Measurements from ENCODE around the gene SLC12A2. TPM values are rescaled to one million over a fixed set of nuclear protein-coding genes. Genes with fewer than 3 reads are reported as not detected.

The SLC12A2 gene
- total and polyA plus RNA-seq, 2 experiments from 2014 or later = 8.1 to 21.3 TPM

GRCh38 chr5:128213340-128213739 is 129.8 kb downstream of the SLC12A2 start:
- Histone ChIP-seq H3K79me2 (replicated peaks; ENCODE audit: insufficient read depth) (no peaks in the 10 kb centered on the region), H3K9me2 (ENCODE audit: insufficient read depth) (0 out of 2 replicates have a peak, but pooled peaks cover 3% of the 10 kb centered on the region), H3F3A (replicated peaks; ENCODE audit: low read depth) (no peaks in the 10 kb centered on the region), H3K27ac (ENCODE audit: low read depth) (no peak overlapping the region), H4K20me1 (replicated peaks; ENCODE audit: insufficient read depth) (no peaks in the 10 kb centered on the region), H3K27me3 (ENCODE audit: insufficient read depth) (no peaks in the 10 kb centered on the region), H3K4me2 (no peak overlapping the region), H3K36me3 (ENCODE audit: insufficient read depth) (no peaks in the 10 kb centered on the region), H2AFZ (no peak overlapping the region), H3K4me1 (ENCODE audit: insufficient read depth) (no peaks in the 10 kb centered on the region), H3K4me3 (no peak overlapping the region)
- TF ChIP-seq CTCF (conservative IDR thresholded peaks at IDR 0.05; ENCODE audit: low read depth in 2 of 2) = peak; percentile 95 to 97
- TF ChIP-seq REST (IDR thresholded peaks at IDR 0.05; ENCODE audit: unreplicated experiment) = no peak
- 0 out of 2 replicates have a peak, but pooled peaks have one; percentile 20 for TF ChIP-seq NANOG (IDR thresholded peaks at IDR 0.05; ENCODE audit: borderline replicate concordance)
- no peaks in the 10 kb centered on the region for H3K36me3 Mint-ChIP-seq (ENCODE audit: low read depth)
- ATAC-seq = peak; percentile 95
- no peak overlapping the region for H3K4me3 Mint-ChIP-seq
- DNase-seq (ENCODE audit: low spot score) = peak; percentile 86
- H3K27me3 Mint-ChIP-seq (ENCODE audit: insufficient read depth, low read depth, poor library complexity) = peaks cover 2% of the 10 kb centered on the region
- H3K4me1 Mint-ChIP-seq = no peaks in the 10 kb centered on the region
- H3K9me3 Mint-ChIP-seq = no peaks in the 10 kb centered on the region
- H3K27ac Mint-ChIP-seq = no peak overlapping the region

GRCh38 chr5:128213833-128214232 is 130.3 kb downstream of the SLC12A2 start:
- no peak overlapping the region for H2AFZ ChIP-seq
- H3K36me3 ChIP-seq (ENCODE audit: insufficient read depth) = no peaks in the 10 kb centered on the region
- no peak overlapping the region for H3K4me3 ChIP-seq
- ATAC-seq = no peak
- H3K9me2 ChIP-seq (ENCODE audit: insufficient read depth) = 0 out of 2 replicates have a peak, but pooled peaks cover 3% of the 10 kb centered on the region
- Mint-ChIP-seq H3K27ac (no peak overlapping the region), H3K36me3 (ENCODE audit: low read depth) (no peaks in the 10 kb centered on the region), H3K9me3 (no peaks in the 10 kb centered on the region), H3K4me3 (no peak overlapping the region), H3K27me3 (ENCODE audit: insufficient read depth, low read depth, poor library complexity) (peaks cover 2% of the 10 kb centered on the region), H3K4me1 (no peaks in the 10 kb centered on the region)
- no peak overlapping the region for H3K27ac ChIP-seq (ENCODE audit: low read depth)
- H3K27me3 ChIP-seq (ENCODE audit: insufficient read depth) = no peaks in the 10 kb centered on the region
- no peaks in the 10 kb centered on the region for H3K4me1 ChIP-seq (ENCODE audit: insufficient read depth)
- no peak overlapping the region for H3K4me2 ChIP-seq
- no peak for DNase-seq (ENCODE audit: low spot score)
- H3F3A ChIP-seq (replicated peaks; ENCODE audit: low read depth) = no peaks in the 10 kb centered on the region
- H3K79me2 ChIP-seq (replicated peaks; ENCODE audit: insufficient read depth) = no peaks in the 10 kb centered on the region
- no peaks in the 10 kb centered on the region for H4K20me1 ChIP-seq (replicated peaks; ENCODE audit: insufficient read depth)
- TF ChIP-seq JUNB (IDR thresholded peaks at IDR 0.05; ENCODE audit: unreplicated experiment) = no peak
- TF ChIP-seq CREB1 (CRISPR knock-in tag; IDR thresholded peaks at IDR 0.05; ENCODE audit: low read depth) = no peak
- no peak for TF ChIP-seq ZNF331 (CRISPR knock-in tag; IDR thresholded peaks at IDR 0.05; ENCODE audit: low read depth)
- no peak for TF ChIP-seq ZNF114 (CRISPR knock-in tag; IDR thresholded peaks at IDR 0.05)
- no peak for TF ChIP-seq CTCF (conservative IDR thresholded peaks at IDR 0.05; ENCODE audit: low read depth in 2 of 2)
- TF ChIP-seq REST (IDR thresholded peaks at IDR 0.05; ENCODE audit: unreplicated experiment) = no peak

Data from GM23338 (cell line).